Motor neuron (in vitro differentiated cells): ENCODE measurements around the gene ARHGEF28. TPM values are rescaled to one million over a fixed set of nuclear protein-coding genes. Genes with fewer than 3 reads are reported as not detected.

Source experiments
- ATAC-seq, 8 experiments: fragments of 200-7000 bp; cut with Tn5 transposase; replicated peaks in 6 of 8; 2 replicates each; pipeline ENCODE4 v1.8.0; 2021; ENCODE audit warnings: mild to moderate bottlenecking in 8 of 8, moderate library complexity in 8 of 8
- H3K27ac ChIP-seq, 2 donors: fragments of 250-450 bp; sonication (Bioruptor Pico); 2 replicates each; pipeline ENCODE4 v1.9.0; 2021; ENCODE audit warnings: antibody characterized with exemption in 2 of 2, mild to moderate bottlenecking in 2 of 2, moderate library complexity in 1 of 2
- H3K4me1 ChIP-seq, 2 donors: fragments of 250-450 bp; sonication (Bioruptor Pico); replicated peaks in 1 of 2; 2 replicates each; pipeline ENCODE4 v1.6.1; 2021; ENCODE audit warnings: antibody characterized with exemption in 2 of 2, mild to moderate bottlenecking in 2 of 2, moderate library complexity in 1 of 2
- H3K4me3 ChIP-seq, 5 donors: fragments of 250-450 bp; sonication (Bioruptor Pico); 2 replicates each; pipeline ENCODE4 v1.9.0; 2021; ENCODE audit warnings: antibody characterized with exemption in 5 of 5, mild to moderate bottlenecking in 5 of 5, moderate library complexity in 4 of 5
- WGBS, 10 experiments: fragments of 450-650 bp; shearing (Covaris generic); methylation state at CpG; one replicate each; pipeline ENCODE4 v1.0.0; 2022; 5-methylcytosine and 5-hydroxymethylcytosine counted together
- in situ Hi-C, 9 experiments: fragments of 400-800 bp; cut with MboI; loops; one replicate each; pipeline ENCODE4 v1.15.0; 2021; ENCODE audit warnings: low sequenced_read_pairs in 9 of 9, low pct_unique_long_range_greater_than_20kb in 2 of 9; ENCODE audit not compliant: unreplicated experiment in 9 of 9
- total RNA-seq, 8 experiments: library from RNA; unstranded; fragments of 300-600 nt; gene quantifications; 2 replicates each; pipeline versions ENCODE4 v1.2.3 to v1.2.4, GENCODE V29; 2022

Gene ARHGEF28
- total RNA-seq, 8 experiments from 2014 or later: 0.81 to 29.3 (median 1.9) TPM

- no peaks in the 10 kb centered on the region for H3K4me1 ChIP-seq
- H3K27ac ChIP-seq: no peak overlapping the region
- ATAC-seq: no peak
- H3K4me3 ChIP-seq: no peak overlapping the region
- in situ Hi-C loops: no loop called here
- WGBS, 10 experiments: 36 to 88% (median 71%) methylated on average over 1 to 3 of the region's 3 CpGs; no CpG with 5 or more reads in 5 of the 10 experiments
Observed at GRCh38 chr5:73957397-73958001, 331.5 kb downstream of the ARHGEF28 start.

DNA sequence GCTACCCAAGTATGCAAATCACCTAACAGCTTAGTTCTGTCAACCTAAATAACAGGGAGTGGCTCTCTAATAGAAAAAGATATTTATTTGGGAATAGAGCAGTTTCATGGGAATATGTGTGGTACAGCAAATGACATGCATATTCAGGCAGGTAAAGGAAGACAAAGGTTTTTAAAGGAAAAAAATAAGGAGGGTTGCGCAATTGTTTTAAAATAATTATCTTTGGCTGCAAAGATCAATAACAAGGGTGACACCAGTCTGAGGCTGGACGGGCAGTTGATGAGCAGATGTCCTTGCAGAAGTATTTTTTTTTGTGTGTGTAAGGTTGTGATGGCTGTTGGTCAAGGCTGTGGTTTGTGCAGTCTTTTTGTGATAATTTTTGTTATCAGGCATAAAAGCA, 332.0 kb downstream of the ARHGEF28 start:
- Histone ChIP-seq H3K4me3 (no peak overlapping the region), H3K4me1 (peaks cover 0 to 5% of the 10 kb centered on the region in 2 donors), H3K27ac (no peak overlapping the region)
- in situ Hi-C loops: no loop called here
- 54 to 100% (median 86%) methylated on average over 1 to 2 of the region's 2 CpGs; no CpG with 5 or more reads in 1 of the 10 experiments for WGBS, 10 experiments
- ATAC-seq: no peak

- H3K4me1 ChIP-seq: peaks cover 0 to 6% of the 10 kb centered on the region in 2 donors
- in situ Hi-C loops: no loop called here
- no peak for ATAC-seq
- 58 to 96% (median 67%) methylated on average over 1 to 4 of the region's 5 CpGs; no CpG with 5 or more reads in 1 of the 10 experiments for WGBS, 10 experiments
- no peak overlapping the region for H3K4me3 ChIP-seq
- no peak overlapping the region for H3K27ac ChIP-seq
Observed at GRCh38 chr5:73960023-73960422, 334.0 kb downstream of the ARHGEF28 start.

GRCh38 chr5:73960426-73960825, 334.4 kb downstream of the ARHGEF28 start:
- Histone ChIP-seq H3K27ac (no peak overlapping the region), H3K4me1 (peaks cover 0 to 6% of the 10 kb centered on the region in 2 donors), H3K4me3 (no peak overlapping the region)
- WGBS, 10 experiments: 67 to 100% (median 88%) methylated on average over 1 of the region's 1 CpG; no CpG with 5 or more reads in 5 of the 10 experiments
- ATAC-seq: no peak
- in situ Hi-C loops: no loop called here

- H3K4me1 ChIP-seq: peaks cover 0 to 6% of the 10 kb centered on the region in 2 donors
- 30 to 86% (median 71%) methylated on average over 1 to 8 of the region's 8 CpGs; no CpG with 5 or more reads in 1 of the 10 experiments for WGBS, 10 experiments
- no peak overlapping the region for H3K27ac ChIP-seq
- ATAC-seq: peak in 1 of 8 experiments; percentile 17
- no peak overlapping the region for H3K4me3 ChIP-seq
- in situ Hi-C loops: no loop called here
Observed at GRCh38 chr5:73962801-73963425, 336.9 kb downstream of the ARHGEF28 start.

GRCh38 chr5:73964352-73964865, 338.4 kb downstream of the ARHGEF28 start:
- in situ Hi-C loops: no loop called here
- H3K4me1 ChIP-seq: peaks cover 0 to 9% of the 10 kb centered on the region in 2 donors
- 43 to 100% (median 68%) methylated on average over 1 to 3 of the region's 3 CpGs; no CpG with 5 or more reads in 4 of the 10 experiments for WGBS, 10 experiments
- no peak overlapping the region for H3K4me3 ChIP-seq
- H3K27ac ChIP-seq: no peak overlapping the region
- no peak for ATAC-seq

GRCh38 chr5:73966451-73966850, 340.5 kb downstream of the ARHGEF28 start:
- WGBS, 10 experiments: 20 to 100% (median 97%) methylated on average over 1 to 3 of the region's 3 CpGs; no CpG with 5 or more reads in 1 of the 10 experiments
- Histone ChIP-seq H3K27ac (no peak overlapping the region), H3K4me1 (peaks cover under 1 to 14% of the 10 kb centered on the region in 2 donors), H3K4me3 (no peak overlapping the region)
- in situ Hi-C loops: no loop called here
- ATAC-seq: no peak

GRCh38 chr5:73967347-73967746, 341.4 kb downstream of the ARHGEF28 start:
- Histone ChIP-seq H3K4me1 (peaks cover 4 to 17% of the 10 kb centered on the region in 2 donors), H3K27ac (no peak overlapping the region), H3K4me3 (no peak overlapping the region)
- WGBS, 10 experiments: 0 to 100% (median 89%) methylated on average over 1 to 2 of the region's 3 CpGs; no CpG with 5 or more reads in 3 of the 10 experiments
- in situ Hi-C loops: no loop called here
- ATAC-seq: no peak

DNA sequence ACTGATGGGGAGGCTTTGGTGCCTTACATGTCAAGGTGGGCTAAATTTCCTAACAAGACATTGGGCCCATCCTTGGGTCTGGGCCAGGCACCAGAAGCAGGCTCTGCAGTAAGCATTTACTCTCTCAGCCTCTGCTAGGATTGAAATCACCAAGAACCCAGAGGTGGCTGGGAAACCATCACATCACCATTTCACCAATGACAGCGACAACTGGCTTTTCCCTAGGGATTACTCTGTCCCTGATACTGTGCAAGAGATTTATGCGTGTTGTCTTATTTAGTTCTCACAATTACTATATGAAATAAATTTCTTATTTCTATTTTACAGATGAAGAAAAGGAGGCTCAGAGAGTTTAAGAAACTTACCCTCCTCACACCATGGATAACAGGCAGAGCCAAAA, 342.2 kb downstream of the ARHGEF28 start:
- H3K27ac ChIP-seq: no peak overlapping the region
- peaks cover 4 to 12% of the 10 kb centered on the region in 2 donors for H3K4me1 ChIP-seq
- H3K4me3 ChIP-seq: no peak overlapping the region
- in situ Hi-C loops: no loop called here
- no peak for ATAC-seq
- 49 to 100% (median 97%) methylated on average over 1 to 2 of the region's 2 CpGs; no CpG with 5 or more reads in 4 of the 10 experiments for WGBS, 10 experiments

- peaks cover 4 to 12% of the 10 kb centered on the region in 2 donors for H3K4me1 ChIP-seq
- in situ Hi-C loops: no loop called here
- no peak for ATAC-seq
- H3K27ac ChIP-seq: no peak overlapping the region
- H3K4me3 ChIP-seq: no peak overlapping the region
- 17 to 100% (median 72%) methylated on average over 1 to 8 of the region's 8 CpGs; no CpG with 5 or more reads in 3 of the 10 experiments for WGBS, 10 experiments
Observed at GRCh38 chr5:73968729-73969128, 342.7 kb downstream of the ARHGEF28 start.

GRCh38 chr5:73969195-73970036, 343.4 kb downstream of the ARHGEF28 start:
- no peak overlapping the region for H3K4me3 ChIP-seq
- H3K27ac ChIP-seq: no peak overlapping the region
- 9 to 70% (median 43%) methylated on average over 2 to 5 of the region's 5 CpGs for WGBS, 10 experiments
- peak in 1 of 8 experiments; percentile 56 for ATAC-seq
- in situ Hi-C loops: no loop called here
- peaks cover 4 to 12% of the 10 kb centered on the region in 2 donors for H3K4me1 ChIP-seq

DNA sequence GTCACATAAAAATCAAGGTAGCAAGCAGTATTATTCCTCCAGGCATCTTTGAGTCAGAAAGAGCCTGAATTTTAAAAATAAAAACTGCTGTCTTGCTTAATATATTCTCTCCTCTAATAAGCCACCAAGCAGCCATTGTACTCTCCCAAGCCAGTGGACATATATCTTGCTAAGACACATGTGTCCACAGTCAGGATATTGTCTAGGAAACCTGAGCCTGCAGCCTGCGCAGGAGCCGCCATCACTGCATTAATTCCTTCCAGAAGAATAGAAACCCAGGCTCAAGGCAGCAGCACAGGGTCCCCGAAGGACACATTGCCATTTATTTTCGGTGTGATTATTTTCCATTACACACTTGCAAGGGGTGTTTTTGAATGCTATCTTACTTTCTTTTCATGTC, 345.3 kb downstream of the ARHGEF28 start:
- H3K4me3 ChIP-seq: no peak overlapping the region
- H3K4me1 ChIP-seq: peaks cover 4 to 12% of the 10 kb centered on the region in 2 donors
- peak in 3 of 8 experiments; percentile 72 to 87 (median 82) for ATAC-seq
- 57 to 100% (median 79%) methylated on average over 1 to 4 of the region's 4 CpGs; no CpG with 5 or more reads in 1 of the 10 experiments for WGBS, 10 experiments
- in situ Hi-C loops: no loop called here
- H3K27ac ChIP-seq: no peak overlapping the region
